Measurements from ENCODE around the gene KIAA1614. TPM values are rescaled to one million over a fixed set of nuclear protein-coding genes. Genes with fewer than 3 reads are reported as not detected.
"Not testable (repeated sequence)": the region's sequence is repeated elsewhere in the genome, so short reads cannot be mapped to it uniquely, and the experiment has no call there.

Gene KIAA1614
- total RNA-seq, 1 donor from 2014 or later, result 10.7 TPM

DNA sequence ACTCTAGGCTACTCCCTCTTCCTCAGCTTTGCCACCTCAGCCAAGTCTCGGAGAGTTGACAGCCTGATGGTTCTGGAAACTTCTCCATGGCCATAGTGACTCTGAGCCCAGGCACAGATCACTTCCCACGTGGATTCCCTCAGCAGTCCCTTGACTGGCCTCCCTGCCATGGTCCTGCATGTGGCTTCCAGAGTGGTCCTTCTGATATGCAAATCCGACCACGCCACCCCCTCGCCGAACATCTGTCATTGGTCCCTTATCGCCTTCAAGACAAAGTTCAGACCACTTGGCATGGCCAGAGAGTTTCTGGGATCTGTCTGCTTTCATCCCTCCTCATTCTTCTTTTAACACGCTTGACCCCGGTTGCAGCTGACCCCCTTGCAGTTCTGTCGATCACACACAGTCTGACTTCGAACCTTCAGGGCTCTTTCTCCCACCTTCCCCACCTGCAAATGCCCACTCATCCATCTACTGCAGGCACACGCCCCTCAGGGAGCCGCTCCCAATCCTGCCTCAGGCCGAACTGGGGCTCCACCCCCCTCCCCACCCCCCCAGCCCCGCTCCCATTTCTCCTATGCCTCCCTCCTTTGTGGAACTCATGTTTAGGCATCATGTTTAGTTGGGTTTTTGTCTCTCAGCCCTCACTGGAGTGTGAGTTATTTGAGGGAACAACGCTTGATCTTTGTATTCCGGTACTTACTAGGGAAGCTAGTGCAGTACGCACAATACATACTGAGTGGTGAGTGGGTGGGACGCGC is 29.0 kb downstream of the KIAA1614 start:
- DNase-seq (ENCODE audit: low read depth), result no peak

DNA sequence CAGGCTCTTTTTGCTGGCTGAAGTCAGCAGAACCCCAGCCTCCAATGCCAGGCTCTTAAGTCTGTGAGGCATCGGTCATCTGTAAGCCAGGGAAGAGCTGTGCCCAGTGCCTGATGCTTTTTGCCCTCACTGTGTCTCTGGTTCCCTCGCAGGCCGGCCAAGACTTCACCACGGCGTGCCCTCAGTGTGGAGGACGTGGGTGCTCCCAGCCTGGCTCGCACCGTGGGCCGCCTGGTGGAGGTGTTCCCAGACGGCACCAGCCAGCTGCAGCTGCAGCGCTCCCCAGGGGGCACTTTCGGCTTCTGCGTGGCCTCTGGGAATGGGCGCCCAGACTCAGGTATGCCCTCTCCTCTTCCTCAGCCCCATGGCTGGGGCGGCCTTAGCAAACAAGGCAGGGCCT is 32.5 kb downstream of the KIAA1614 start:
- DNase-seq (ENCODE audit: low read depth), result no peak

DNA sequence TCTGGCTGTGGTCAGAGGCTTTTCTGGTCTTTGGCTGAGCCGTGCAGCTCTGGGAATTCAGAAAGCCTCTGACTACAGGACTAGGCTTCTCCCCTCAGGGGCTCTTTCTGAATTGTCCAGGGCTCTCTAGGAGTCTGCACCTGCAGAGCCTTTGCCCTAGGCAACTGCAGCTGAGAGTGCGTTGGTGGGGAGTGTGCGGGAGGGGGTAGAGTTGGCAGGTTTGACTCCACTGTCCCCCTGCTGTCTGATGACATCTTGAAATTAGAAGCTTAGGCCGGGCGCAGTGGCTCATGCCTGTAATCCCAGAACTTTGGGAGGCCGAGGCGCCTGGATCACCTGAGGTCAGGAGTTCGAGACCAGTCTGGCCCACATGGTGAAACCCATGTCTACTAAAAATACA is 32.9 kb downstream of the KIAA1614 start:
- DNase-seq (ENCODE audit: low read depth), result no peak

DNA sequence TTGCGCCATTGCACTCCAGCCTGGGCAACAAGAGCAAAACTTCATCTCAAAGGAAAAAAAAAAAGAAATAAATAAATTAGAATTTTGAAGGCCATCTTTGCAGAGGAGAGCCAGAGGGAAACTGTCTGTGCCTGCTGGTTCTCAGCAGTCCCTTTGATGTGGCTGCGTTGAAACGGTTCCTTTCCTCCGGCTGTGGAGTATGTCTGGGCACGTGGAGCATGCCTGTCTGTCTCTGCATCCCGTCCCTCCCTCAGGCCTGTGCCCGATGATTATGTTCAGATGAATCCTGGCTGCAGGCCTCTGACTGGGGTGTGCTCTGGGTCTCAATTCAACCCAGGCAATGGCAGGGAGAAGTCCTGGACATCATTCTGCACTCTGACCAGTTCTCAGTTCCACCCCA is 33.4 kb downstream of the KIAA1614 start:
- no peak for DNase-seq (ENCODE audit: low read depth)

DNA sequence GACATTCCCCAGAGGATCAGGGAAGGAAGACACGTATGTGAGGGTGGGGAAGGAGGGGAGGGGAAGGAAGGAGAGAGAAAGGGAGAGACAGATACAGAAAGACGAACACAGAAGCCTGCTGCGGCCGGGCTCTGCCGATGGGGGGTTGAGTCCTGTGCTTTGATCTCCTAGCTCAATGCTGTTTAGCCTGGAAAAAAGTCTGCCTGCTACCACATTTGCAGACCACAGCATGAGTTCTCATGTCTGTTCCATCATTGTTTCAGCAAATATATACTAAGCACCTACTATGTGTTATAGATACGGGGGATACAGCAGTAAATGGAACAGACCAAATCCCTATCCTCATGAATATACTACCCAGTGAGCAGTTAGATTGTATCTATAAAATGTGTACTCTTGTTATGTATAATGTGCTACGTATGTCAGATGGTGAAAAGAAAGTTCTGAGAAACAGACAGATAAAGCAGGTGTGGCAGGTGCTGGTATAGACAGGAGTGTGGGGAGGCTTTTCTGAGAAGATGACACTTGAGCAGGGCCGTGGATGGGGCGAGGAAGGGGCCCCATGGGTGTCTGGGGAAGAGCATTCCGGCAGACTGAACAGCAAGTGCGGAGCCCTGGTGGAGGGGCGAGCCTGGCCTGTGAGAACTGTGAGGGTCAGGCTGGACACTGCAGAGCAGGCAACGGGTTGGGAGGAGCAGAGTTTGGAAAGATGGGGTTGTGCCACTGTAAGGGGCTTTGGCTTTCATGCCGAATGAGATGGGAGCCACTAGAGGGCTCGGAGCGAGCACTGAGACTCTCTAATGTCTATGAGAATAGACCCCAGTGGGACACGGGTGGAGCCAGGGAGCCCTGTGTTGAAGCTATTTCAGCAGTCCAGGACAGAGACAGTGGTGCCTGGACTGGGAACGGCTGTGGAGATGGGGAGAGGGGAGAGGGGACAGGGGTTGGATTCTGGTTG is 34.1 kb downstream of the KIAA1614 start:
- DNase-seq (ENCODE audit: low read depth), result no peak

DNA sequence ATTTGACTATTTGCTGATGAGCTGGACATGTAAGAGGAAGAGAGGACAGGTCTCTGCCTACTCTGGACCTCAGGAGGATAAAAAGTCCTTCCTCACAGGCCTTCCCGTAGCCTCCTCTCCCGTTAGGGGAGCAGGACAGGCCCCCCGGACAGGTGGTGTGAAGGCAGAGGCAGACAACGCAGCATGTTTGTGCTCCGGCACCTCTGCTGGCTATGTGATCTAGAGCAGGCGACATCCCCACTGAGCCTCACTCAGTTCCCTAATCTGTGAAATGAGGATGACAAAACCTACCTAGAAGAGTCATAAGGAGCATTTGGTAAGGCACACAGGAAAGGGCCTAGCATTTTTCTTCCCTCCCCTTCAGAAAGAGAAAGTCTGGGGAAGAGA is 34.8 kb downstream of the KIAA1614 start:
- no peak for DNase-seq (ENCODE audit: low read depth)

DNA sequence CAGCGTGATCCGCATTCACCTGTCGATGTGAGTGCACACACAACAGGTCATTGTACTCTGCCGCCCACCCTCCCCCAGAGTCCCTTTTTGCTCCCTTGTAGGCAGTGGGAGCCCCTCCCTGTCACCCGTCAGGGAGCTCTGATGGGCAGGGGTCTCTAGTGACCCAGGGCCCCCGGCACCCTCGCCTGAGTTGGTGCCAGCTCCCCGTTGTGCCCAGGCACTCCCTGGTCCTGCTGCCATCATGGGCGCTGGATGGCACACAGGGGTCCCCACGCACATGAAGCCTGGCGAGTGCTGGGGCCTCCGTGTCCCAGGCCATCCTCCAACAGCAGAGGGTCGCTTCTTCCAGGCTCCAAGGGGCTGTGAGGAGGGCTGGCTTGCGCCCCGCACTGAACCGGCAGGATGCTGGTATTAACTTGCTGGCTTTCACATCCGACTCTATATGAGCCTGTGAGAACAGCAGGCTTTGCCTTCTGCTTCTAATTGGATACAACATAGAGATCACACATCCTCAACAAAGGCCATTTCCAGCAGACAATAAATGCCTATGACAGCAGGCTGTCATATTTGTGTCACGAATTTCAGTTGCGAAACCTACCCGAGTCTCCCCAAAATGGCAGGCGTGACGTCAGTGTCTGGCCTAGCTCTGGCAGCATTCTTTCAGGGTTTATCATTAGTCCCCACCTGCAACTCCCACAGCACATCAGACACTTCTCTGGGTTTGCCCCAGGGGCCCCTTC is 35.4 kb downstream of the KIAA1614 start:
- no peak for DNase-seq (ENCODE audit: low read depth)

DNA sequence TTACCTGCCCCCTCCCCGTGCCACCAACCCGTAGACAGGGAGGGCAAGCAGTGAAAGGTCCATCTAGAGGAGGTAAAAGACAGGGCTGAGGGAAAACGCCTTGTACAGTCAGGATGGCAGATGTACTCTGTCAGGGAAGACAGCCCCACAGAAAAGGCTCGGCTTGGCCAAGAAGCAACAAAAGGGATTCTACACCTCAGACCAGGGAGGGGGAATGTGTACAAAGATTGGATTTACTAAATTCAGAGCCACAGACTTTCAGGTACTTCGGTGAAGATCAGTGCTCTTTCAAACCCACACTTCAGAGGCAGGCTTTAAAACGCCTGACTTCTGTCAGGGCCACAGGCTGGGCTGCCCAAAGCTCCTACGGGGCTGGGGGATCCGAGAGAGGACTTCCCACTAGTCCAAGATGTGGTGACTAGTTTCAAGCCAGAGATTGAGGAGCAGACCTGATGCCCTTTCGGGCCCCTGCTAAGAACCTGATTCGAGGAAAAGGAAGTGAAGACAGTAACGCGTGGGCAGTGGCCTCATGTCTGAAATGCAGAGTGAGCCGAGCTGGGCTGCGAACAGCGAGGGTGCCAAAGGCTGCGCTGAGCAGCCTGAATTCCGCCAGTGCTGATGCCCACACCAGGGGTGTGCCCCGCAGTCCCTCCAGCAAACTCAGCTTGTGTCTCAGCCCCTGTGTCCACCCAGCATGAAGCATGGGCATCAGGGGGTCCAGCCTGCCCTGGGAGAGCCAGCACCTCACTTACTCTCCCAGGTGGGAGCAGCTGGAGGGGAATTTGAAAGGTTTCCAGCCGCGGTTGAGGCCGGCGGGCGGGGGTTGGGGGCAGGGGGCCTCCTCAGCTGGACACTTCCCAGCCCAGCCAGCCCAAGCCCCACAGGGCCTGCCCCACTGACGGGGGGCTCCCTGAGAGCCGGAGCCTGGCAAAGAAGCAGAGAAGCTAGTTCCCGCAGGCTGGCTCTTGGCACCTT is 36.2 kb downstream of the KIAA1614 start:
- DNase-seq (ENCODE audit: low read depth), result no peak

DNA sequence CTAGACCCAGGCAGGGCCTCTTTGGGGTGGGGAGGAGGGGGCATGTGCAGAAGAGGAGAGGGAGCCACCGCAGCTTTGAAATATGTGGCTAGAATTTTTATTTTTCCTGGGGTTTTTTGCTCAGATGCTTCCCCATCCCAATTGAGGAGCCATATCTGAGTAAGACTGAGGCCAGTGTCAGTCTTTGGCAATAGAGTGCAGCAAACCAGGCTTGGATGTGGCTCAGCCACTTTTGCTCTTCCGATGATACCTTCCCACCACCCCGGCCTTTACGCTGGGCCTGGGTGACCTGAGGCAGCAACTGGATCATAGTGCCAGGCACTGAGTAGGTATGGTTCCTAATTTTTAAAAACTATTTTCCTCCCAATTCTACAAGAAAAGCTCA is 36.9 kb downstream of the KIAA1614 start:
- DNase-seq (ENCODE audit: low read depth), result no peak

DNA sequence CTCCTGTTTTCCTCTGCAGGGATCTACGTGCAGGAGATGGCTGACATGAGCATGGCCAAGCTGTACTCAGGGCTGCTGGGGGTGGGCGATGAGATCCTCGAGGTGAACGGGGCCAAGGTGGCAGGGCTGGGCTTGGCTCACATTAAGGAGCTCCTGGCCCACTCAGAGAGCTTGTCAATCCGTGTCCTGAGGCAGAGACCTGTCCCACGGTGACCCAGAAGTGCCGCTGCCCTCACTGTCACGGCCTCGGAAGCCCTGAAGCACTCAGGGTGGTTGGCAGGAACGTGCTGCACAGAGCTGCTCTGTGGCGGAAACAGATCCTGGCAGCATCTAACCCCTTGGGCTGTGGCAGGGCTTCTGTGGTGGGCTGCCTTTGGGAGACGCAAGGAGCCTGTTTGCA is 37.6 kb downstream of the KIAA1614 start:
- no peak for DNase-seq (ENCODE audit: low read depth)

DNA sequence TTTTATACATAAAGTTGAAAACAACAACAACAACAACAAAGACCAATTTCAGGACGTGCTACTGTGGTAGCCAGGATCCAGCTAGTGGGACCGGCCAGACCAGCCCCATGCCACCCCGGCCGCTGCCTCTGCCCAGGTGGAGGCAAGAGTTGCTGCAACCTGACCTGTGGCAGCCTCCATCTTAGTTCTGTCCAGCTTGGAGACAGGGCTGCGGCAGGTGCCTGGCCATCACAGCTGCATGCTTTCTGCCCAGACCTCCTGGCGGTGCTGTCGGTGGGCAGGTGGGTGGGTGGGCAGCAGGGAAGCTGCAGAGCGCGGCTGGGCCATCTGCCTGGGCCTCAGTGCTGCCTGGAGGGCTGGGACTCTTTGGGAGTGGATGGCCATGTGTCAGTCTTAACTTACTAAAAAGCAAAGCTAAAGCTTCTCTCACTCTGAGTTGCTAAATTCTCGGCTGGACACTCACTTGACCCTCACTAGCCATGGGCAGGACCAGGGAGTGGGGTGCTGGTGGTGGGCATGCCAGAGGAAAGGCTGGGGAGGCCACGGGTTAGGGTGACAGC is 38.6 kb downstream of the KIAA1614 start:
- DNase-seq (ENCODE audit: low read depth), result no peak

DNA sequence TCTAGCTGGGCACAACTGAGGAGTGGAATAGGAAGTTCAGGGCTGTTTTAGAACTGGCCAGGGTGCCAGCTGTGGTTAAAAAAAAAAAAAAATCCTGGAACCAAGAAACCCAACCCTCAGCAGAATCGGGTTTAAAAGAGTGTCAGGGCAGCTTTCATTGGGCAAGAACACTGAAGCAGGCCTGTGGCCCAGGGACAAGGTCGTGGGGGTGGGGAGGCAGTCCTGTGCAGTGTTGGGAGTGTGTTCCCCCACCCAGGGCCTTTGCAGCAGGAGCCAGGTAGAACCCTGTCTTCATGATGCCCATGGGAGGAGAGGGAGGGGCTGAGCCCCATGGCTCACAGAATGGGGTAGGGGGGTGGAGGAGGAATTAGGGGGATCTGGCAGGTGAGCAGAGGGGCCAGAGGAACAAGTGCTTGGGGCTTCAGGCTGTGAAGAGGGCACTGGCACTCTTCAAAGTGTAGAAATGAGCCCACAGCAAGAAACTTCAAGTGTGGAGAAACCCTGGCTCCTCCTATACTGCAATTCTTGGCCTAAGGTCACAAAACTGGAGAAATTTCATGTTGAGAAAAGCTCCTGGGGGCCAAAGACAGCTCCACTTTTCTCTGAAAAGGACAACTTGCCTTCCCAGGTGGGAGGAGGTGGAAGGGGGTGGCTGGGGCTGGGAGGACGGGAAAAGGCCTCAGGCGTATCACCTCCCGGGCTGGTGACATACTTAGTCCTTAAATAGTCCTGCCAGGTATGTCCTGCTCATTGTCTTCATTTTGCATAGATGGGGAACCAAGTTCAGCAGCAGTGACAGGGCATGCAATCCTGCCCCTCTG is 39.3 kb downstream of the KIAA1614 start:
- no peak for DNase-seq (ENCODE audit: low read depth)

DNA sequence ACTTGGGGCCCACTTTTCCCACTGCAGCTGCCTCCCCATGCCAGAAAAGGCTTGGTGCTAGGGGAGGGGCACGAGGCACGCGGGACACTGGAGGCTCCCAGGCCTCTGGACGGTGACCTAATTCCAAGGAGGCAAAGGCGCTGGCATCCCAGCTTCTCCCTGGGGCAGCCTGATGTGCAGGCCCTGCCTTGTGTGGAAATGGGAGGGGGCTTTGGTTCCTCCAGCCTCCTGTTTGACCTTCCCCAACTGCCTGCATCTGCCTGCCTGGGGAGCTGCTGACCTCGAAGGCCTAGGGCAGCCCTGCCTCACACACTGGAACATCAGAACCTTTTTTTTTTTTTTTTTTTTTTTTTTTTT is 39.9 kb downstream of the KIAA1614 start:
- no peak for DNase-seq (ENCODE audit: low read depth)

DNA sequence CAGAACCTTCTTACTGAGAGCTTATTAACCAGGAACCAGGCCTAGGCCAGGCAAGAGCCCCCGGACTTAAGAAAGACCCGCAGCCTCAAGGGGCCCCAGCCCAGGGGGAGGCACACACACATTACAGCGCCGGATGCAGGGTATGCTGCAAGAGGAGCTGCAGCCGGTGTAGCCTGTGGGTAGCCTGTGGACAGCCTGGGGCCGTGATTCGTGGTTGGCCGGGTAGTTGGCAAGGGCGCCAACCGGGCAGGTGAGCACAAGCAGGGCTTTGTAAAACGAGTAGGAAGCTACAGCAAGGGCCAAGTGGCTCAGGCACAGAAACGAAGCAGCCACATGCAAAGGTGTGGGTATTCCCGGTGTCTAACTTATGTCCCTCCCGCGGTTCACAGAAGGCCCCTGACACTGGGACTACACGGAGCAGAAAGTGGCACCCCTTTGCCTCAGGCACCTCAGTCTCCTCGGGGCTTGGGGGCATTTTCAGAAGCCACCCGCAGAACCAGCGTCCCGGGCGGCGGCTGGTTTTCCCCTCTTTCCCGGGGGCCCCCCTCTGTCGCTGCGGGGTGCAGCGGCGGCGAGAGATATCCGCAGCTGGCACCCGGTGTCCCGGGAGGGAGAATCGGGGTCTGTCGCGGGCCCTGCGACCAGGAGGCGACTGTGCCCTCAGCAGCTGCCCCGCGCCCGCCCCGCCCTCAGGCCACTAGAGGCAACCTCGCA is 40.8 kb downstream of the KIAA1614 start:
- DNase-seq (ENCODE audit: low read depth), result no peak

DNA sequence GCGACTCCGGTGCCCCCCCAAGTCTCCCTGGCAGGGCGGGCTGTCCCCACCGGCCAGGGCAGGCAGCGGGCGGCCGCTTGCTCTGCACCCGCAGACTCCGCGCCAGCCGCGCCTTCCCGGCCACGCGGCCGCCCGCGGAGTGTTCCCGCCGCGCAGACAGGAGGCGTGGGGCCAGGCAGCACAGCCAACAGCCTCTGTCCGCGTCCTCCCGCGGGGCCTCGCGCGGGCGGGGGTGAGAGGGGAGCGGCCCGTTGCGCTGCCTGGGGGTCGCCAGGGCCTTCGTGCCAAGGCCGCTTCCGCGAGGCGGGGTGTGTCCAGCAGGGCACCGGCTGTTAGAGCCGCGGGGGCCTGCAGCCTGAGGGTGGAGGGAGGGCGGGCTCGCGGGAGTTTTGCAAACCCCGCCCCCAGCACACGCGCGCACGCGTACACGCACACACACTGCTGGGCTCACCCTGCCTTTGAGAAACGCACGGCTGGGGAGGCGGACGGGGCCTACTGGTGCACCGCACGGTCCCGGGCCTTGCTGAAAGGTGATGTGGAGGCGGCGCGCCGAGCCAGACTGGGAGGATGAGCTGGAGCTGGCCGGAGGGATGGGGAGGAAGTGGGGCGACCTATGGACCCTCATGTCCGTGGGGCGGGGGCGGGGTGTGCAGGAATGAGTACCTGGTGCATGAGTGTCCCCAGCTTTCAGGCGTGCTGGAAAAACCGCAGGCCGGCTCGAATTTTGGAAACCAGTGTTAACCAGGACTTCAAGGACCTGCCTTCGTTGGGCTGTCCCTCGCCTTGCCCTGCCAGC is 41.5 kb downstream of the KIAA1614 start:
- no peak for DNase-seq (ENCODE audit: low read depth)

DNA sequence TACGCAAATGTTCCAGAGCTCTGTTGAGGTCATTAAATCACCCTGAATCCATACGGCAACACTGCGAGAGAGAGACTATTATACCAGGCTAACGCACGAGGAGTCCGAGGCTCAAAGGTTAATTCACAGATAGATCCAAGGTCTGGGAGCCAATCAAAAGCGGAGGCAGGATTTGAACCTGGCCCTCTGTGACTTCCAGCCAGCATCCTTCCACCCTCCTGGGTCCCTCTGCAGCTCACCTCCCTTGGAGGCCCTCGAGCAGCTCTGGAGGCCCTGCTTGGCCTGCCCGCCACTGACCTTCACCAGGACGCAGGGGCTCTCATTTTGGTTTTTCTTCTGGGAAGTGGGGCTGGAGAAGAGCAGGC is 42.1 kb downstream of the KIAA1614 start:
- DNase-seq (ENCODE audit: low read depth), result no peak

DNA sequence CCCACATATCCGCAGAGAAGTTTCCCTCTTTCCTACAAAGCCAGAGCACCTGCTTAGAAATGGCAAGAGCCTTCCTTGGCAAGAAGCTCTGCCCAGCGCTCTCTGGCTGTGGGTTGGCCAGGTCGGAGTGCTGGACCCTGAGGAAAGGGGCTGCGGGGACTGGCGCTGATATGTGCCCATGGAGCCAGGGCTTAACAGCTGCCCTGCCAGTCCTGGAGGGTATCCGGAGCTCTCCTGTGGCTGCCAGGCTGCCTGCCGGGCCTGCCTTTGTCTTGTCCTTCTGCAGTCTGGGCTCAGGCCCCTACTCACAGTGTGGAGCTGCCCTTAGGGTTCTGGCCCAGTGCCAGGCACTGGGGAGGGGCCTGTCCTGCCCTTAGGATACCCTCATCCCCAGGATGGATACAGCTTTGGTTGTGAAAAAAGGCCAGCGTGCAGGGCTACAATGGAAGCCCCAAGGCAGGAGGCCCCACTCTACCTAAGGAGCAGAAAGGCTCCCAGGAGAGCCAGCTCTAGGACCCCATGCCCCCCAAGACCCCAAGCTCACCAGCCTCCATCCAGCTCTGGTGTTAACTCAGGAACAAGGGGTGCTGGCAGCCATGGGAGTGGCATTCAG is 43.4 kb downstream of the KIAA1614 start:
- DNase-seq (ENCODE audit: low read depth), result no peak

DNA sequence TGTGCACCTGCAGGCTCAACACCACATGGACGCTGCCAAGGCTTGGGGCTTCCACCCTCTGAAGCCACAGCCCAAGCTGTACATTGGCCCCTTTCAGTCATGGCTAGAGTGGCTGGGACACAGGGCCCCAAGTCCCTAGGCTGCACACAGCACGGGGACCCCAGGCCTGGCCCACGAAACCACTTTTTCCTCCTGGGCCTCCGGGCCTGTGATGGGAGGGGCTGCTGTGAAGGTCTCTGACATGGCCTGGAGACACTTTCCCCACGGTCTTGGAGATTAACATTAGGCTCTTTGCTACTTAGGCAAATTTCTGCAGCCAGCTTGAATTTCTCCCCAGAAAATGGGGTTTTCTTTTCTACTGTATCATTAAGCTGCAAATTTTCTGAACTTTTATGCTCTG is 46.9 kb downstream of the KIAA1614 start:
- DNase-seq (ENCODE audit: low read depth), result not testable (repeated sequence)

All from renal cortical epithelial cell (primary cell).